VCaP (cell line): ENCODE measurements around the gene OR51B4.
"Not testable (repeated sequence)": the region's sequence is repeated elsewhere in the genome, so short reads cannot be mapped to it uniquely, and the experiment has no call there.

Source experiments
- H3K27ac ChIP-seq: fragments of 450-650 bp; 2 replicates; pipeline ENCODE4 v1.5.1; 2017
- TF ChIP-seq, protein P1 (sequence below): fragments of 450-650 bp; conservative IDR thresholded peaks from 2 replicates; pipeline ENCODE4 v1.5.1; 2017; ENCODE audit warnings: mild to moderate bottlenecking, moderate library complexity

OR51B4 gene

DNA sequence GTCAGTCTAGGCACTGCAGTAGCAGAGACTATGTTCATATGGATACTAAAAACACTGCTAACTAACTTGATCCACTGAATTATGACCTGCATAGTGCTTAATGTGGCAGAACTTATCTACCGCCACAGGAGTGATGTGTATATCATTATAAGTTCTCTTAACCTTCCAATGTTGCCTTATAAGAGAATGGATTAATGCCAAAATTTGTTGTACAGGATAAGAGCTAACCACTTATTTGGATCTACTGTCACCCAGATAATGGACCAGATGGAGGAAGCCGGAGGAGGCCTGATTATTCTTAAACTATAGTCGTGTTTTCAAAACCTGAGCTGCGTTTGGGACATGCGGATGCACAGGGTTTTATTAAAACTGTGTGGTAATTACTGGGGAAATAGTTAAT is 1.9 kb upstream of the OR51B4 start:
- TF ChIP-seq, protein P1, sequence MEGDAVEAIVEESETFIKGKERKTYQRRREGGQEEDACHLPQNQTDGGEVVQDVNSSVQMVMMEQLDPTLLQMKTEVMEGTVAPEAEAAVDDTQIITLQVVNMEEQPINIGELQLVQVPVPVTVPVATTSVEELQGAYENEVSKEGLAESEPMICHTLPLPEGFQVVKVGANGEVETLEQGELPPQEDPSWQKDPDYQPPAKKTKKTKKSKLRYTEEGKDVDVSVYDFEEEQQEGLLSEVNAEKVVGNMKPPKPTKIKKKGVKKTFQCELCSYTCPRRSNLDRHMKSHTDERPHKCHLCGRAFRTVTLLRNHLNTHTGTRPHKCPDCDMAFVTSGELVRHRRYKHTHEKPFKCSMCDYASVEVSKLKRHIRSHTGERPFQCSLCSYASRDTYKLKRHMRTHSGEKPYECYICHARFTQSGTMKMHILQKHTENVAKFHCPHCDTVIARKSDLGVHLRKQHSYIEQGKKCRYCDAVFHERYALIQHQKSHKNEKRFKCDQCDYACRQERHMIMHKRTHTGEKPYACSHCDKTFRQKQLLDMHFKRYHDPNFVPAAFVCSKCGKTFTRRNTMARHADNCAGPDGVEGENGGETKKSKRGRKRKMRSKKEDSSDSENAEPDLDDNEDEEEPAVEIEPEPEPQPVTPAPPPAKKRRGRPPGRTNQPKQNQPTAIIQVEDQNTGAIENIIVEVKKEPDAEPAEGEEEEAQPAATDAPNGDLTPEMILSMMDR, result no peak
- no peak overlapping the region for H3K27ac ChIP-seq

DNA sequence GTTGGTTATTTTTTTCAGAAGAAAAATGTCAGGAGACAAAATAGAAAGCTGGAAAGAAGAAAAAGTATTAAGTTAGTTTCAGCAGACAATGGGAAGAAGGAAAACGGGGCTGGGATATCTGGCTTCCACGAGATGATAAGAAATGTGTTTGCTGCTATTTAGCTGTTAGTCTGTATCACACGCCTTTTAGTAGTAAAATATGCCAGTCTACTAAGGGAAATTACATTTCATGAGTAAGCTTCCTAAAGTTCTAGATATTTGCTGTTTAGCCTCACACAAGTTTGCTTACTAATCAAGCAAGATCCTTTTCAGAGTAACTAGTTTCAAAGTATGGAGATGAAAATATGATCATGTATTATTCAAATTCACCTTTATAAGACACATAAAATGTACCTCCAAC is 1.5 kb downstream of the OR51B4 start:
- TF ChIP-seq, protein P1, result no peak
- no peak overlapping the region for H3K27ac ChIP-seq

DNA sequence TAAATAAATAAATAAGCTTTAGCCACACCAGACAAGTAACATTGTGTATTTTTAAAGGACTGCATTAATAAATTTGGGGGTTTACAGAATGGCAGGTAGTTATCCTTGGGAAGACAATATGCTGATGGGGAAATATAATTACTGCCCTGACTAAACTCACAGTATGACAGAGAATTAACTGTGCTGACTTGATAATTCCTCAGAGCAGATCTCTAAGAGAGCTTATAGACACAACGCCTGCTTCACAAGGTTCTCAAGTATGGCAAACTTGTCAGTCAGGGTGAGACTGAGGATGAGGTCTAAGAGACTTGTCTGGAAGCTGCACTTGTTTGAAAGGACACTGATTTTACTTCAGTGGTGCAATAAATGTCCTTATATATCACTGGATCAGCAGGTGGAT is 3.3 kb downstream of the OR51B4 start:
- TF ChIP-seq, protein P1, result no peak

GRCh38 chr11:5297721-5298323 is 3.9 kb downstream of the OR51B4 start:
- TF ChIP-seq, protein P1, result no peak
- H3K27ac ChIP-seq, result no peak overlapping the region

More for the DNA sequence above, 3.3 kb downstream of the OR51B4 start:
- H3K27ac ChIP-seq, result no peak overlapping the region

GRCh38 chr11:5294342-5294995 is 7.3 kb downstream of the OR51B4 start:
- not testable (repeated sequence) for H3K27ac ChIP-seq

DNA sequence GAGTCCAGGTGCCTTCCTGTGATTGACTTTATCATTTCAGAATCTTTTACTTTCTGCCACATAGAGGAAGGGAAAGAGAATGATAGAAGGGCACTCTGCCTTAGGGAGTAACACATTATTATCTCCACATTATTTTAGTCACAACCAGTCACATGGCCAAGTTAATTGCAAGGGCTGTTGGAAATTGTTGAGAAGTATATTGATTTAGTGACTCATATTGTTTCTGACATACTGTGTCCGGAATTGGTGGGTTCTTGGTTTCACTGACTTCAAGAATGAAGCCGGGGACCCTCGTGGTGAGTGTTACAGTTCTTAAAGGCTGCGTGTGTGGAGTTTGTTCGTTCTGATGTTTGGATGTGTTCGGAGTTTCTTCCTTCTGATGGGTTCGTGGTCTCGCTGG is 8.7 kb downstream of the OR51B4 start:
- H3K27ac ChIP-seq, result no peak overlapping the region
- TF ChIP-seq, protein P1, result no peak

DNA sequence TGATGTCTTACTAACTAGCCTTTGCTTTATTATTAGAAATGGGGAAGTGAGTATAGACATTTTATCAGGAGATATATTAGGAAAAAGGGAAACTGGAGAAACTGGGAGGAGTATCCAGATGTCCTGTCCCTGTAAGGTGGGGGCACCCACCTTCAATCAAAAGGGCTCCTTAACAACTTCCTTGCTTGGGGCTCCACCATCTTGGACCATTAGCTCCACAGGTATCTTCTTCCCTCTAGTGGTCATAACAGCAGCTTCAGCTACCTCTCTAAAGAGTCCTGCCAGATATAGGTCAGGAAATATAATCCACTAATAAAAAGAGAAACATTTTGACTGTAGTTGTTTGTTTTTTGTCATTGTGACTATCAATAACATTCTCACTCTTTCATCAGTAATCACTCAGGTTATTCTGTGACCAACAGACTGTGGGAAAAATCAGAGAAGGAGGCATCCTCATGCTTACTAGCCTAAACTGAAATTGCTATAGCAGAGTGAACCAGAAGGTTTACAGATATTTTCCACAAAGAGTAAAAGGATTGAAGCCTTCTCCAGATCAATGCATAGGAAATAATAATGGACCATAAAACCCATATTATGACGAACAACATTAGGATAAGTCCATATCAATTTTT is 10.4 kb downstream of the OR51B4 start:
- TF ChIP-seq, protein P1, result peak; percentile 77
- H3K27ac ChIP-seq, result no peak overlapping the region

- TF ChIP-seq, protein P1, result no peak
- H3K27ac ChIP-seq, result no peak overlapping the region
Measured at GRCh38 chr11:5290106-5290505, 11.6 kb downstream of the OR51B4 start.
